ENCODE results near the gene TMEM95. TPM values are rescaled to one million over a fixed set of nuclear protein-coding genes. Genes with fewer than 3 reads are reported as not detected.
A peak's percentile ranks its signal among the peaks of the same experiment; 100 is the strongest.

TMEM95 gene
- total RNA-seq, 1 experiment from 2014 or later: not detected

GRCh38 chr17:7329374-7329996 lies 25.5 kb upstream of the TMEM95 start:
- TF ChIP-seq MAX (IDR thresholded peaks at IDR 0.05) (peak; percentile 73; the same call in 1 of the 2 replicates), SP1 (IDR thresholded peaks at IDR 0.05; ENCODE audit: low read depth) (peak; percentile 53; the same call in 1 of the 2 replicates), TCF7L2 (IDR thresholded peaks at IDR 0.05; ENCODE audit: borderline replicate concordance, extremely low read depth, insufficient read depth, insufficient read length) (peak; percentile 59), RAD21 (IDR thresholded peaks at IDR 0.05; ENCODE audit: low read depth) (no peak), POLR2AphosphoS5 (IDR thresholded peaks at IDR 0.05; ENCODE audit: low read depth, low read length) (peak; percentile 76), EGR1 (IDR thresholded peaks at IDR 0.05; ENCODE audit: low read depth) (peak; percentile 70; the same call in 1 of the 2 replicates), POLR2A (IDR thresholded peaks at IDR 0.05; ENCODE audit: borderline replicate concordance, extremely low read depth, insufficient read depth, insufficient read length) (peak; percentile 29), ZBTB33 (IDR thresholded peaks at IDR 0.05; ENCODE audit: extremely low read depth, insufficient replicate concordance, low read length) (no peak)
- no peak overlapping the region for H2AFZ ChIP-seq (ENCODE audit: low read depth, low read length, poor library complexity, severe bottlenecking)
- H3K79me2 ChIP-seq (ENCODE audit: insufficient read depth, low read length): peaks cover 20% of the 10 kb centered on the region; the same call in 1 of the 2 replicates
- intact Hi-C loops (cut with micrococcal nuclease): no loop called here
- no TSS peak for BruUV-seq (replicated peaks)
- peaks cover 3 to 29% of the 10 kb centered on the region in 2 experiments; a peak in 3 of 4 replicates for H3K4me1 ChIP-seq (ENCODE audit: control insufficient read depth in 1 of 2, insufficient read depth in 2 of 2, low read length in 2 of 2)
- ChIA-PET RAD21 (ENCODE audit: low non-redundant PET in 1 of 2, low total read pairs in 2 of 2, uncharacterized antibody in 2 of 2, unreplicated experiment in 2 of 2) (interaction anchor here (0.6 to 0.8 kb wide), 4 partner anchors 15 to 196 kb away, joined by 3 to 5 read pairs (median 3); partner anchors contain the start of gene TMEM256 (in 1 of the 2)), POLR2A (interaction anchor here (0.8 to 2.0 kb wide), 14 partner anchors 14 to 844 kb away, joined by 3 to 11 read pairs (median 5); partner anchors contain the start of genes ACADVL, DLG4, GABARAP and MPDU1), CTCF (interaction anchor here (0.6 to 2.2 kb wide), 17 partner anchors 9 to 712 kb away, joined by 3 to 12 read pairs (median 5); partner anchors contain the start of genes ACADVL, DLG4, GPS2 and SENP3)
- H3K9me3 ChIP-seq (ENCODE audit: control insufficient read depth in 1 of 2, insufficient read depth in 1 of 2, low read depth in 1 of 2, low read length in 2 of 2): no peaks in the 10 kb centered on the region
- peak overlapping the region; percentile 77 for H3K4me2 ChIP-seq (ENCODE audit: low read length)
- peak overlapping the region; percentile 81 for H3K27ac ChIP-seq (ENCODE audit: low read depth, low read length)
- peak; percentile 99 for DNase-seq (ENCODE audit: low read depth, low spot score)
- H3K27me3 ChIP-seq (ENCODE audit: insufficient read depth, low read length): no peaks in the 10 kb centered on the region
- H3K9ac ChIP-seq (ENCODE audit: low read length): peak overlapping the region; percentile 93
- ATAC-seq: peak; percentile 78
- H4K20me1 ChIP-seq (ENCODE audit: insufficient read depth): no peaks in the 10 kb centered on the region
- peak overlapping the region; percentile 98 to 99 for H3K4me3 ChIP-seq (replicated peaks in 1 of 2; ENCODE audit: low read depth in 1 of 2, low read length in 2 of 2)
- peaks cover 0 to 9% of the 10 kb centered on the region in 2 experiments; a peak in 3 of 4 replicates for H3K36me3 ChIP-seq (ENCODE audit: control insufficient read depth in 1 of 2, insufficient read depth in 2 of 2, low read length in 2 of 2)
- no peaks in the 10 kb centered on the region for H3K9me2 ChIP-seq (ENCODE audit: insufficient read depth)
